ENCODE results near the gene SPATS2.

Gene SPATS2

DNA sequence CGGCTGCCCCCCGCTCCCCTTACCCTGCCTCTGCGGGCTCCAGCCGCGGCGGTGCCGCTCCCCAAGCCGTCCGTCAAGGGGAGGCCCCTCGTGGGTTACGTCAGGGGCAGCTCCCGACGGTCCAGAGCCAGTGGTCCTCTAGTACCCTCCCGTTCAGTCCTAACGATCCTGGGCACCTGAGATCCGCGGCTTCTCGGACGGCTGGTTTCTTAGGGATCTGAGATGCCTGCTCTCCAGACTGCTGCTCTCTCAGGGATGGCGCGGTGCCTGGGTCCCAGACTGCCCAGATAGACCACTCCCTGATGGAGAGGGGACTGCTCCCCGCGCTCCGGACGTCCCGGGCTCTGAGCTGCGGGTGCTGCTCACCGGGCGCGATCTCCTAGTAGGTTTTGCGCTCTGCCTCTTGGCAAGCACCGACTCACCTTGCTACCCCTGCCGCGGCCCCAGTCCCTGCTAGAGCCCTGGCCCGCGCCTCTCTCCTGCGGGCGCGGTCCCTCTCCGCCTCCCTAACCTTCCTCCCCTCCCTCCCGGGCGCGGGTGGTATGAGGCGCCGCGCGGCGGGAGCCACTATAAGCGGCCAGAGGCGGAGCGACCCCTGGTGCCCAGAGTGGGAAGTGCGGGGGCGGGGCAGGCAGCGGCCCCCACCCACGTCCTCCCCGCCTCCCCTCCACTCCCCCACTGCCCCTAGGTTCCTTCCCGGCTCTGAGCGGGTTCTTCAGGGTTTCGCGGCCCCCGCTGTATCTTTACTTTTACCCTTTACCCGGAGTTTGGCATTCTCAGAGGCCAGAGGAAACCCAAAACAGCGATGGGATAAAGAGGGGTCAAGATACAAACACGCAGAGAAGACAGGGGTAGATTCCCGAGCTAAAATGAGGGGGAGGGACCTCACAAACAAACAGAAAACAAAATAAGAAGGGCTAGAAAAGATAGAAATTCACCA, 30.3 kb upstream of the SPATS2 start, which contains the start of gene C1QL4:
Gene C1QL4, minus strand, starts transcription at position 544 of the 940 bp plus-strand sequence. CDS start 711 bp downstream, outside the sequence.
- peak; percentile 29 for DNase-seq

- DNase-seq = no peak
Measured at GRCh38 chr12:49338830-49339463, 28.3 kb upstream of the SPATS2 start.

DNA sequence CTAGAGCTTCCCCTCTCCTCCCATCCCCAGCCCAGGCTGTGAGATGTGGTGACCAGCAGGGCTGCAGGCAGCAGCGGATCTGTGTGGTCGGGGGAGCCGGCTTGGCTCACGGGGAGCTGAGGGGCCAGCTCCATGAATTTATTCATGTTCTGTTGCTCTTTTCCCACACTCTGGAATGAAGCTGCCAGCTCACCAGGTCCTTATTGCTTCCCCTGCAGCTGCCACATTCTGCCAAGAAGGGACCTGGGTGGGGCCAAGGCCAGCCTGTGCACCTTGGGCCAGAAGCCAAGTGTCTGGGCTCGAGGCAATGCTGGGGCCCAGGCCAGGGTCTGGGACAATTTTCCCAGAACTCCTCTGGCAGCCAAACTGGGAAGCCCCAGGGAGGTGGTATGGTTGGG, 27.8 kb upstream of the SPATS2 start:
- no peak for DNase-seq

GRCh38 chr12:49340095-49340870, 27.0 kb upstream of the SPATS2 start:
- DNase-seq = no peak

- DNase-seq = no peak
Measured at GRCh38 chr12:49340971-49341776, 26.1 kb upstream of the SPATS2 start.

DNA sequence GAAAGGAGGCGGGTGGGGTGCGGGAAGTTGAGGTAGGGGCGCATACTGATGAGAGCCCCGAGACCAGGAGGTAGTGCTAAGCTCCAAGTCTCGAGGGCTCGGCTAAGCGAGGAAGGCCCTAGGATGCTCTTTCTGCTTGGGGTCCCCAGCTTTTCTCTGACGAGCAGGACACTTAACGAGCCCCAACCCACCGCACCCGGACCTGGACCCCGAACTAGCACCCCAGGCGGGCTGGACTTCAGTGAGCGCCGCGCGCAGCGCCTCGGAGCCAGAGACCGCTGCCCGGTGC, 25.5 kb upstream of the SPATS2 start:
- no peak for DNase-seq

DNA sequence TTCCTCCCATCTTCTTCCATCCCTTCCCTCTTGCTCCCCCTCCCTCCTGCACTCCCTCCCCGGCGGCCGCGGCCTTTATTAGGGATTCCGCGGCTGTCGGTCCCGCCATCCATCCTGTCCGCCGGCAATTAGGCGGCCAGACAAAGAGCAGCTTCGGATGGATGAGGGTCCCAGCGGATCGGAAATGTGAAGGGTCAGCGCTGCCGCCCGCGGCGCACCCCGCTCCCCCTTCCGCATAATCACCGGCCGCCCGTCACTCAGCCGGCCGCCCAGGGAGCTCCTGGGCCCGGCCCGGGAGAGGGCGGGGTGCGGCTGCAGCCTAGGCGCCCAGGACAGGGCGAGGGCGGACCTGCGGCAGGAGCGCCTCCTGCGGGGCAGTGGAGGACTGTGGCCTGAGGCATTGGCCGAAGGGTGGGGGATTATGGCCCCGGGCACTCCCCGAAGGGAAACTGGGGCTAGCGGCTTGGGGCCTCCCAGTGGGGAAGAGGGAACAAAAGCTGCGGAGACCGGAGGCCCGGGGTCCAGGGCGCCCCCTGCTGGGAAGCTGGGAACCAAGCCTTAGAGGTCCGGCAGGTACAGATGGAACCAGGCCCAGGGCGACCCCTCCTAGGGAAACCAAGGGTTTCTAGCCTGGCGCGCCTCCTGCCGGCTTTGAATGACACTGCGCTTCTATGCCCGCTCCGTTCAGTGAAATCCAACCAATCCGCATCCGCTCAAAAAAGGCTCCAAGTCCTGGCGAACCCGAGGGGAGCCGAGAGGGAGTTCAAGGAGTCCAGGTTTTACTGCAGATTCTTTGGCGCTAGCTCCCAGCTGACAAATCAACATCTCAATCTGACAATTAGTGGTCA, 25.0 kb upstream of the SPATS2 start:
- DNase-seq = peak; percentile 92

DNA sequence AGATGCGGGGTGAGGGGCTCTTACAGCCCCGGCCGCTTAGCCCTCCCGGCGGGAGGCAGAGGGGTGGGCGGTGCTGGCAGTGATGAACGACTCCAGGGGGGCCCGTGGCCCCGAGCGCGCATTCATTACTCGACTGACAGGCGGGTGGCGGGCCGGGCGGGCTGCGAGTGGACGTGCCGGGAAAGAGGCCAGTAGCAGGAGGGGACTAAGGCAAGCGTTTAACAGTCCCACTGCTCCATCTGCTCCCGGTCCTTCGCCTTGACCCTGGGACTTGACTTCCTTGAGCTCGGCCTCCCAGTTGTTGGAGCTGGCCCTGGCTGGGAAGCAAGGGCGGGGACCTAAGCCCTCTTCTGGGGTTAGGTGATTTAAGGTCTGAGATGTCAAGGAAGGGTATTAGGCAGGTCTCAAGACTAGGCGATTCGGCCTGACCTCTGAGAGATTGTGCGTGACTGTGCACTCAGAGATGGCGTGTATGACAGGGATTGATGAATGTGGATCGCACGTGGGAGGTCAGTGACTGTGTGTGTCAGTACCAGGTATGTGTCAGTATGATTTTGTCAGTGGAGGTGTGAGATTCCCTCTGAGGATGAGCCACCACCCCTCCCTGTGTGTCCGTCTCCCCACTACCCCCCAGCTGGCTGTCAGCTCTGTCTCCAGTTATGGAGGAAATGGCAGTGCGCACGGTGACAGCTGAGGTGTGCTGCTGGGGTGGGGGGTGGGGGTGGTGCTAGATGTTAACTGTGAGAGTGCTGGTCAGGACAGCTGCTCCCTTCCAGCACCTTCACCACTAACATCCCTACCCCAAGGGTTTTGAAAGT, 24.1 kb upstream of the SPATS2 start:
- no peak for DNase-seq

DNA sequence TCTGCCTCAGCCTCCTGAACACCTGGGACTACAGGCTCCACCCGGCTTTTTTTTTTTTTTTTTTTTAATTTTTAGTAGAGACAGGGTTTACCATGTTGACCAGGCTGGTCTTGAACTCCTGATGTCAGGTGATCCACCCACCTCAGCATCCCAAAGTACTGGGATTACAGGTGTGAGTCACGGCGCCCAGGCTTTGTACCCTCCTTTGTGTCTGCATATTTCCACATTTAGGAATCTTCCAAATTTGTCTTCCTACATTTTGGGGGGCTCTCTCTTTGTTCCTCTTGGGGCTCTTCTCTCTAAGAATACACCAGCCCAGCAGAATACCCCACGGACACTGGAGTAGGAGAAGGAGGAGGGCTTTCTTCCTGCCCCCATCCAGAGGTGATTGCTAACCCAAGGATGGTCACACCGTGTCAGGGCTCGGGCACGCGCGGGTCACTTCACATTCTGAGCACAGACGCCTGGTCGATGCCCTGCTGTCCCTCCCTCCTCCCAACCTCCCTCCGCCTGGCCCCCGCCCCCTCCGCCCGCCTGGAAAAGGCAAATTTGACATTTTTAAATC, 22.7 kb upstream of the SPATS2 start:
- DNase-seq = no peak

GRCh38 chr12:49345051-49345824, 22.0 kb upstream of the SPATS2 start:
- no peak for DNase-seq

GRCh38 chr12:49345825-49346658, 21.2 kb upstream of the SPATS2 start:
- DNase-seq = no peak

DNA sequence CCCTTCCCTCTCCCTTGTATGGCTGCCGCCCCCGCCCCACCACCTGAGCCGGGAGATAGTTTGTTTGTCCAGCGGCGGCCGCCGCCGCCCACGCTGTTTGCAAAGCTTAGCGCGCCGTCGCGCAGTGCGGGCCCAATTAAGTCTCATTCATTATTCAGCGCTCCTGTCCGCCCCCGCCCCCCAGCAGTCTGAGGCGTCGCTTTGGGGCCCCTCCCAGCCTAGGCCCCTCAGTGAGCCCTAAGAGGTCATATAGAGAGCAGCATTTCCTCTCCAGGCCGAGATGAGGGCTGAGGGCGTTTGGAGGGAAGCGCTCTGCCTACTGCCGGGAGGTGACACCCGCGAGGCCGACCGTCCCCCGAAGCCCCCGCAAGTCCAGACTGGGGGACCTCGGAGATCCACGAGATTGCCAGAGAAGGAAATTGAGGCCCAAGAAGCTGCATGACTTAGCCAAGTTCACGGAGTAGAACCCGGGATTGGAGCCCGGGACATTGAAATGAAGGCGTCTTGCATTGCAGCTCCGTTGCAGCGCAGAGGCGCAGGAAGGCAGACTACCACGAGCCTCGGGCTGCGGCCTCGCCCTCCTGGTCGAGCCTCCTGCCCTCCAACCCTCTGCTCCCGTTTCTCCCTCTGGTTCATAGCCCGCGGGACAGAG, 20.5 kb upstream of the SPATS2 start, which contains the start of gene DNAJC22:
Gene DNAJC22, plus strand, starts transcription at position 230 of the 652 bp plus-strand sequence. CDS start 1,985 bp downstream, outside the sequence.
- peak; percentile 64 for DNase-seq

DNA sequence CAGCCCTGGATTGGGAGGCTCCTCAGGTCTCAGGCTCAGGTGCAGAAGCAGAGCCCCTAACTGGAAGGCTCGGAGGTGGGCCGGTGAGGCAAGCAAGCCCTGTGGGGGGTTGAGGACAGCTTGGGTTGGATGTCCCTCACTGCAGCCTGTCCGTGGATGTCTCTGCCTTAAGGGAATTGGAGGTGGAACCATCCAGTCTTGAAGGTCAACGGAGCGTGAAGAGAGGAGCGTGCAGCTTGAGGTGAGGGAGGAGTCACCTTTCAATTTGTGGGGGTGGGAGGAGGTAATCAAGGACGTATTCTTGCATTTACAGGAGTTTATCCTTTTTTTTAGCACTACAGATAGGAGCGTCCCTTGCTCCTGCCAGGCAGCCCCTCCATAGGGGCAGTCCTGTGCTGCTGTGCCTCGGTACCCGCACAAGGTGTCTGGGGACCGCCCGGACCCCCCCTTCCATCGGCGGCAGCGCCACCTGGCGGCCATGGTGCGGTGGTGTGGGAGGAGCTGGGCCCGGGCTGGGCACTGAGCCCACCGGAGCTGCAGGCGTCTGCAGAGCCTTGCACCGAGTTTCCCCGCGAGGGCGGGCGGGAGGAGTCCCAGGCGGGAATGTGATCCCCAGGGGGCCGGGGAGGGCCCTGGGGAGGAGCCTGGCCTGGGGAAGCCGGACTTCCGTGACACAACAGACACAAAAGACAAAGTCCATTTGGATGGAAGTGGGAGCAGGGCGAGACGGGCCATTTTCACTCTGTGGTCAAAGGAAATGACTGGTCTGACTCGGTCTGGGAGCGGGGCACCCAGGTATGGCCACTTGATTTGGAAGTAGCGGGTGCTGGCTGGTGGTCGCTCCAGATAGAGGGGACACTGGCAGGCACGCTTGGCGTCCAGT, 19.7 kb upstream of the SPATS2 start:
- peak; percentile 63 for DNase-seq

DNA sequence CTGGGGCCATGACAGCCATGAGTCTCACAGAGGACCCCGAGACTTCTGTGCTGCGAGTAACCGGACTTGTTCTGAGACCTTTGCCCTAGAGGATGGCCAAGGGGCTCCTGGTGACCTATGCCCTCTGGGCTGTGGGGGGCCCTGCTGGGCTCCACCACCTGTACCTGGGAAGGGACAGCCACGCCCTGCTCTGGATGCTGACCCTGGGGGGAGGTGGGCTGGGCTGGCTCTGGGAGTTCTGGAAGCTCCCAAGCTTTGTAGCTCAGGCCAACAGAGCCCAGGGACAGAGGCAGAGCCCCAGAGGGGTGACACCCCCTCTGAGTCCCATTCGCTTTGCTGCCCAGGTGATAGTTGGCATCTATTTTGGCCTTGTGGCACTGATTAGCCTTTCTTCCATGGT, 18.5 kb upstream of the SPATS2 start:
- DNase-seq = no peak

DNA sequence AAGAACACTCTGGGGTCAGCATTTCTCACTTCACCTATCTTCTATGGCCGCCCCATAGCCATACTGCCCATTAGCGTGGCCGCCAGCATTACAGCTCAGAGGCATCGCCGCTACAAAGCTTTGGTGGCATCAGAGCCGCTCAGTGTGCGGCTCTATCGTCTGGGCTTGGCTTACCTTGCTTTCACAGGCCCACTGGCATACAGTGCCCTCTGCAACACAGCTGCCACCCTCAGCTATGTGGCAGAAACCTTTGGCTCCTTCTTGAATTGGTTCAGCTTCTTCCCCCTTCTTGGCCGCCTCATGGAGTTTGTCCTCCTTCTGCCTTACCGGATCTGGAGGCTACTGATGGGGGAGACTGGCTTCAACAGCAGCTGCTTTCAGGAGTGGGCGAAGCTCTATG, 18.0 kb upstream of the SPATS2 start:
- DNase-seq = no peak

DNA sequence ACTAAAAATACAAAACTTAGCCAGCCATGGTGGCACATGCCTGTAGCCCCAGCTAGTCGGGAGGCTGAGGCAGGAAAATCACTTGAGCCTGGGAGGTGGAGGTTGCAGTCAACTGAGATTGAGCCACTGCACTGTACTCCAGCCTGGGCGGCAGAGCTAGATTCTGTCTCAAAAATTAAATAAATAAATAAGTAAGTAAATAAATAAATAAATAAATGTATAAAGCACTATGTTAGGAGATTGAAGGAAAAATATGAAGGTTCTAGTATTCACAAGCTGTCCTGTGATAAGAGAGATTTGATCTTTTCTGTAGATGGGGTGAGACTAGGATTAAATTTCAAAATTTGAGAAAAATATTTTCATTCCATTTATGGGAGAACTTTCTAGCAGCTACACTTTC, 14.9 kb upstream of the SPATS2 start:
- no peak for DNase-seq

GRCh38 chr12:49355913-49356312, 11.3 kb upstream of the SPATS2 start:
- no peak for DNase-seq

All from SHP77 treated with DMSO at 0.1 percent for 48 hours (cell line).